WTC11 (cell line): ENCODE data around the gene DIAPH1. TPM values are rescaled to one million over a fixed set of nuclear protein-coding genes. Genes with fewer than 3 reads are reported as not detected.

Experiments
- ATAC-seq: fragments of 200-7000 bp; cut with Tn5 transposase; 2 replicates; pipeline ENCODE4 v1.10.0; 2021; ENCODE audit warnings: mild to moderate bottlenecking, moderate library complexity
- CTCF ChIA-PET: fragments of 300-600 bp; sonication (Branson Sonifier 250); formaldehyde crosslinking; loops from one replicate; lab custom pipeline; 2021; ENCODE audit warnings: antibody characterized with exemption; lab: Charles Lee
- POLR2A ChIA-PET: fragments of 350-600 bp; sonication (Branson Sonifier 250); formaldehyde crosslinking; loops from one replicate; lab custom pipeline; 2021; ENCODE audit warnings: antibody characterized with exemption; lab: Charles Lee
- DNase-seq: peaks from one replicate; pipeline ENCODE4 v3.0.0; 2021; ENCODE audit warnings: low spot score
- H3K27ac Mint-ChIP-seq: 2 replicates; pipeline ENCODE4 v1.8.0; 2021; ENCODE audit warnings: mixed read lengths
- H3K27me3 Mint-ChIP-seq: 2 replicates; pipeline ENCODE4 v1.8.0; 2021; ENCODE audit warnings: low read depth, mild to moderate bottlenecking, moderate library complexity, mixed read lengths
- H3K36me3 Mint-ChIP-seq: 2 replicates; pipeline ENCODE4 v1.8.0; 2021; ENCODE audit warnings: mixed read lengths
- H3K4me1 Mint-ChIP-seq: 2 replicates; pipeline ENCODE4 v1.8.0; 2022; ENCODE audit warnings: mixed read lengths
- H3K4me3 Mint-ChIP-seq: 2 replicates; pipeline ENCODE4 v1.8.0; 2021; ENCODE audit warnings: mild to moderate bottlenecking, moderate library complexity, mixed read lengths
- H3K9me3 Mint-ChIP-seq: 2 replicates; pipeline ENCODE4 v1.8.0; 2021; ENCODE audit warnings: mixed read lengths
- CBFB ChIP-seq: sonication (generic); formaldehyde crosslinking; IDR thresholded peaks from 2 replicates; pipeline ENCODE4 v1.8.1; 2022; ENCODE audit warnings: mild to moderate bottlenecking, low read depth, missing genetic modification reagents
- CDX4 ChIP-seq: fragments of 250-450 bp; sonication (Bioruptor Pico); IDR thresholded peaks from 2 replicates; pipeline ENCODE4 v1.9.0; 2021; ENCODE audit warnings: moderate library complexity, mild to moderate bottlenecking, inconsistent platforms, borderline replicate concordance
- CREM ChIP-seq: sonication (generic); formaldehyde crosslinking; IDR thresholded peaks from 2 replicates; pipeline ENCODE4 v1.8.1; 2022; ENCODE audit warnings: mild to moderate bottlenecking, missing genetic modification reagents, moderate library complexity
- CTCF ChIP-seq: fragments of 200-600 bp; IDR thresholded peaks from 2 replicates; pipeline ENCODE4 v1.8.0; 2022; ENCODE audit warnings: antibody characterized with exemption
- E2F1 ChIP-seq: sonication (generic); formaldehyde crosslinking; IDR thresholded peaks from 2 replicates; pipeline ENCODE4 v1.8.0; 2022; ENCODE audit warnings: mild to moderate bottlenecking, missing genetic modification reagents
- ELF4 ChIP-seq: sonication (generic); formaldehyde crosslinking; IDR thresholded peaks from 2 replicates; pipeline ENCODE4 v1.8.1; 2022; ENCODE audit warnings: low read depth, mild to moderate bottlenecking, moderate library complexity, missing genetic modification reagents
- ETV6 ChIP-seq: sonication (generic); formaldehyde crosslinking; IDR thresholded peaks from 2 replicates; pipeline ENCODE4 v1.8.1; 2022; ENCODE audit warnings: mild to moderate bottlenecking, missing genetic modification reagents
- HMGA2 ChIP-seq: fragments of 250-450 bp; sonication (Bioruptor Pico); IDR thresholded peaks from 2 replicates; pipeline ENCODE4 v1.4.0; 2021; ENCODE audit warnings: mild to moderate bottlenecking, moderate library complexity
- IRF2 ChIP-seq: sonication (generic); formaldehyde crosslinking; IDR thresholded peaks from 2 replicates; pipeline ENCODE4 v1.8.0; 2022; ENCODE audit warnings: low read depth, missing genetic modification reagents, borderline replicate concordance
- MAX ChIP-seq: sonication (generic); formaldehyde crosslinking; IDR thresholded peaks from 2 replicates; pipeline ENCODE4 v1.8.0; 2022; ENCODE audit warnings: mild to moderate bottlenecking, missing genetic modification reagents
- TCF7 ChIP-seq: sonication (generic); formaldehyde crosslinking; IDR thresholded peaks from 2 replicates; pipeline ENCODE4 v1.8.0; 2022; ENCODE audit warnings: mild to moderate bottlenecking, low read depth, missing genetic modification reagents, moderate library complexity
- TEAD1 ChIP-seq: sonication (generic); formaldehyde crosslinking; IDR thresholded peaks from 2 replicates; pipeline ENCODE4 v1.8.0; 2022; ENCODE audit warnings: mild to moderate bottlenecking, missing genetic modification reagents
- TP53 ChIP-seq: sonication (generic); formaldehyde crosslinking; IDR thresholded peaks from 2 replicates; pipeline ENCODE4 v1.8.1; 2023; ENCODE audit warnings: mild to moderate bottlenecking, missing genetic modification reagents
- ZBTB43 ChIP-seq: sonication (generic); formaldehyde crosslinking; IDR thresholded peaks from 2 replicates; pipeline ENCODE4 v1.8.1; 2023; ENCODE audit warnings: mild to moderate bottlenecking, missing genetic modification reagents
- total RNA-seq: library from RNA; stranded (reverse); gene quantifications from 3 replicates; pipeline ENCODE4 v1.2.3, GENCODE V29; 2021
- TF ChIP-seq, protein P1 (sequence below): sonication (generic); formaldehyde crosslinking; IDR thresholded peaks from 2 replicates; pipeline ENCODE4 v1.8.1; 2022; ENCODE audit warnings: low read depth, missing genetic modification reagents, borderline replicate concordance
- TF ChIP-seq, protein P2 (sequence below): fragments of 250-450 bp; sonication (Bioruptor Pico); IDR thresholded peaks from 2 replicates; pipeline ENCODE4 v2.1.2; 2022; ENCODE audit warnings: mild to moderate bottlenecking, moderate library complexity
- TF ChIP-seq, protein P3 (sequence below): sonication (generic); formaldehyde crosslinking; IDR thresholded peaks from 2 replicates; pipeline ENCODE4 v1.8.0; 2023; ENCODE audit warnings: mild to moderate bottlenecking, missing genetic modification reagents
- TF ChIP-seq, protein P4 (sequence below): sonication (generic); formaldehyde crosslinking; IDR thresholded peaks from 2 replicates; pipeline ENCODE4 v1.8.1; 2022; ENCODE audit warnings: low read depth, mild to moderate bottlenecking, moderate library complexity, missing genetic modification reagents, borderline replicate concordance
- TF ChIP-seq, protein P5 (sequence below): sonication (generic); formaldehyde crosslinking; IDR thresholded peaks from 2 replicates; pipeline ENCODE4 v1.8.0; 2022; ENCODE audit warnings: mild to moderate bottlenecking, missing genetic modification reagents
- TF ChIP-seq, protein P6 (sequence below): fragments of 250-450 bp; sonication (Bioruptor Pico); IDR thresholded peaks from 2 replicates; pipeline ENCODE4 v1.8.0; 2021; ENCODE audit warnings: mild to moderate bottlenecking

Gene DIAPH1
- total RNA-seq, 1 experiment from 2014 or later: 109 TPM

GRCh38 chr5:141529873-141530272, 88.9 kb downstream of the DIAPH1 start:
- TF ChIP-seq TEAD1: no peak
- TF ChIP-seq, protein P1, sequence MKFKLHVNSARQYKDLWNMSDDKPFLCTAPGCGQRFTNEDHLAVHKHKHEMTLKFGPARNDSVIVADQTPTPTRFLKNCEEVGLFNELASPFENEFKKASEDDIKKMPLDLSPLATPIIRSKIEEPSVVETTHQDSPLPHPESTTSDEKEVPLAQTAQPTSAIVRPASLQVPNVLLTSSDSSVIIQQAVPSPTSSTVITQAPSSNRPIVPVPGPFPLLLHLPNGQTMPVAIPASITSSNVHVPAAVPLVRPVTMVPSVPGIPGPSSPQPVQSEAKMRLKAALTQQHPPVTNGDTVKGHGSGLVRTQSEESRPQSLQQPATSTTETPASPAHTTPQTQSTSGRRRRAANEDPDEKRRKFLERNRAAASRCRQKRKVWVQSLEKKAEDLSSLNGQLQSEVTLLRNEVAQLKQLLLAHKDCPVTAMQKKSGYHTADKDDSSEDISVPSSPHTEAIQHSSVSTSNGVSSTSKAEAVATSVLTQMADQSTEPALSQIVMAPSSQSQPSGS (CRISPR knock-in tag): no peak
- Mint-ChIP-seq H3K4me3 (no peak overlapping the region), H3K36me3 (peaks cover 36% of the 10 kb centered on the region), H3K27me3 (no peaks in the 10 kb centered on the region), H3K9me3 (no peaks in the 10 kb centered on the region), H3K4me1 (peaks cover 14% of the 10 kb centered on the region), H3K27ac (no peak overlapping the region)
- ATAC-seq (no peak), DNase-seq (no peak)
- CTCF ChIA-PET: interaction anchor here (1.2 to 1.3 kb wide), 2 partner anchors 51 to 112 kb away, joined by 3 read pairs; partner anchors contain the start of gene PCDHGB7
- POLR2A ChIA-PET: no interaction called here

DNA sequence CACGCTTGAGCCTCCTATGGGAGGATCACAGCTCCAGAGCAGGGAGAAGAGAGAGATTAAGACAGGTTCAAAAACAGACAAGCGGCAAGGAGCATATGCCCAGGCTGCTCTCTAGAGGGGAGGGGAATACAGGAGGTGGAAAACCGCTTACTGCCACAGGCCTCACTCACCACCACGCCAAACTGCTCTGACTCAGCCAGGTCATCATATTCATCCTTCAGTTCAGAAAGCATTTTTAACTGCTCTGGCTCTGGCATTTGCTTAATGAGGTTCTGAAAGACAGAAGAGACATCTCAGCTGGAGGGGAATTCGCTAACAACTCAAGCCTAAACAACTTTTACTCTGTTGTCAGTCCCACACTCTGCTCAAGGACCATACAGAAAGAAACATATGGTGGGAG, 89.8 kb downstream of the DIAPH1 start:
- ChIA-PET CTCF (interaction anchor here (1.2 to 1.9 kb wide), 5 partner anchors 29 to 306 kb away, joined by 3 to 4 read pairs (median 4); partner anchors contain the start of genes PCDHB14, PCDHGB6 and PCDHGB7), POLR2A (no interaction called here)
- H3K4me3 Mint-ChIP-seq: no peak overlapping the region
- no peaks in the 10 kb centered on the region for H3K27me3 Mint-ChIP-seq
- DNase-seq (no peak), ATAC-seq (no peak)
- H3K4me1 Mint-ChIP-seq: peaks cover 20% of the 10 kb centered on the region
- H3K27ac Mint-ChIP-seq: no peak overlapping the region
- H3K36me3 Mint-ChIP-seq: peaks cover 35% of the 10 kb centered on the region
- TF ChIP-seq, protein P2, sequence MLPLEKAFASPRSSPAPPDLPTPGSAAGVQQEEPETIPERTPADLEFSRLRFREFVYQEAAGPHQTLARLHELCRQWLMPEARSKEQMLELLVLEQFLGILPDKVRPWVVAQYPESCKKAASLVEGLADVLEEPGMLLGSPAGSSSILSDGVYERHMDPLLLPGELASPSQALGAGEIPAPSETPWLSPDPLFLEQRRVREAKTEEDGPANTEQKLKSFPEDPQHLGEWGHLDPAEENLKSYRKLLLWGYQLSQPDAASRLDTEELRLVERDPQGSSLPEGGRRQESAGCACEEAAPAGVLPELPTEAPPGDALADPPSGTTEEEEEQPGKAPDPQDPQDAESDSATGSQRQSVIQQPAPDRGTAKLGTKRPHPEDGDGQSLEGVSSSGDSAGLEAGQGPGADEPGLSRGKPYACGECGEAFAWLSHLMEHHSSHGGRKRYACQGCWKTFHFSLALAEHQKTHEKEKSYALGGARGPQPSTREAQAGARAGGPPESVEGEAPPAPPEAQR (CRISPR knock-in tag): no peak
- TF ChIP-seq, protein P3, sequence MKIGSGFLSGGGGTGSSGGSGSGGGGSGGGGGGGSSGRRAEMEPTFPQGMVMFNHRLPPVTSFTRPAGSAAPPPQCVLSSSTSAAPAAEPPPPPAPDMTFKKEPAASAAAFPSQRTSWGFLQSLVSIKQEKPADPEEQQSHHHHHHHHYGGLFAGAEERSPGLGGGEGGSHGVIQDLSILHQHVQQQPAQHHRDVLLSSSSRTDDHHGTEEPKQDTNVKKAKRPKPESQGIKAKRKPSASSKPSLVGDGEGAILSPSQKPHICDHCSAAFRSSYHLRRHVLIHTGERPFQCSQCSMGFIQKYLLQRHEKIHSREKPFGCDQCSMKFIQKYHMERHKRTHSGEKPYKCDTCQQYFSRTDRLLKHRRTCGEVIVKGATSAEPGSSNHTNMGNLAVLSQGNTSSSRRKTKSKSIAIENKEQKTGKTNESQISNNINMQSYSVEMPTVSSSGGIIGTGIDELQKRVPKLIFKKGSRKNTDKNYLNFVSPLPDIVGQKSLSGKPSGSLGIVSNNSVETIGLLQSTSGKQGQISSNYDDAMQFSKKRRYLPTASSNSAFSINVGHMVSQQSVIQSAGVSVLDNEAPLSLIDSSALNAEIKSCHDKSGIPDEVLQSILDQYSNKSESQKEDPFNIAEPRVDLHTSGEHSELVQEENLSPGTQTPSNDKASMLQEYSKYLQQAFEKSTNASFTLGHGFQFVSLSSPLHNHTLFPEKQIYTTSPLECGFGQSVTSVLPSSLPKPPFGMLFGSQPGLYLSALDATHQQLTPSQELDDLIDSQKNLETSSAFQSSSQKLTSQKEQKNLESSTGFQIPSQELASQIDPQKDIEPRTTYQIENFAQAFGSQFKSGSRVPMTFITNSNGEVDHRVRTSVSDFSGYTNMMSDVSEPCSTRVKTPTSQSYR (CRISPR knock-in tag): no peak
- TF ChIP-seq MAX (CRISPR knock-in tag): no peak
- TF ChIP-seq TCF7: no peak
- no peak for TF ChIP-seq IRF2
- no peak for TF ChIP-seq CREM (CRISPR knock-in tag)
- no peak for TF ChIP-seq TP53 (CRISPR knock-in tag)
- no peak for TF ChIP-seq ETV6 (CRISPR knock-in tag)
- TF ChIP-seq CDX4 (CRISPR knock-in tag): no peak
- no peak for TF ChIP-seq CTCF
- no peak for TF ChIP-seq E2F1 (CRISPR knock-in tag)
- TF ChIP-seq ZBTB43 (CRISPR knock-in tag): no peak
- TF ChIP-seq, protein P4, sequence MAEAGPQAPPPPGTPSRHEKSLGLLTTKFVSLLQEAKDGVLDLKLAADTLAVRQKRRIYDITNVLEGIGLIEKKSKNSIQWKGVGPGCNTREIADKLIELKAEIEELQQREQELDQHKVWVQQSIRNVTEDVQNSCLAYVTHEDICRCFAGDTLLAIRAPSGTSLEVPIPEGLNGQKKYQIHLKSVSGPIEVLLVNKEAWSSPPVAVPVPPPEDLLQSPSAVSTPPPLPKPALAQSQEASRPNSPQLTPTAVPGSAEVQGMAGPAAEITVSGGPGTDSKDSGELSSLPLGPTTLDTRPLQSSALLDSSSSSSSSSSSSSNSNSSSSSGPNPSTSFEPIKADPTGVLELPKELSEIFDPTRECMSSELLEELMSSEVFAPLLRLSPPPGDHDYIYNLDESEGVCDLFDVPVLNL (CRISPR knock-in tag): no peak
- TF ChIP-seq, protein P5, sequence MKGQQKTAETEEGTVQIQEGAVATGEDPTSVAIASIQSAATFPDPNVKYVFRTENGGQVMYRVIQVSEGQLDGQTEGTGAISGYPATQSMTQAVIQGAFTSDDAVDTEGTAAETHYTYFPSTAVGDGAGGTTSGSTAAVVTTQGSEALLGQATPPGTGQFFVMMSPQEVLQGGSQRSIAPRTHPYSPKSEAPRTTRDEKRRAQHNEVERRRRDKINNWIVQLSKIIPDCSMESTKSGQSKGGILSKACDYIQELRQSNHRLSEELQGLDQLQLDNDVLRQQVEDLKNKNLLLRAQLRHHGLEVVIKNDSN (CRISPR knock-in tag): no peak
- no peak for TF ChIP-seq CBFB (CRISPR knock-in tag)
- TF ChIP-seq, protein P6, sequence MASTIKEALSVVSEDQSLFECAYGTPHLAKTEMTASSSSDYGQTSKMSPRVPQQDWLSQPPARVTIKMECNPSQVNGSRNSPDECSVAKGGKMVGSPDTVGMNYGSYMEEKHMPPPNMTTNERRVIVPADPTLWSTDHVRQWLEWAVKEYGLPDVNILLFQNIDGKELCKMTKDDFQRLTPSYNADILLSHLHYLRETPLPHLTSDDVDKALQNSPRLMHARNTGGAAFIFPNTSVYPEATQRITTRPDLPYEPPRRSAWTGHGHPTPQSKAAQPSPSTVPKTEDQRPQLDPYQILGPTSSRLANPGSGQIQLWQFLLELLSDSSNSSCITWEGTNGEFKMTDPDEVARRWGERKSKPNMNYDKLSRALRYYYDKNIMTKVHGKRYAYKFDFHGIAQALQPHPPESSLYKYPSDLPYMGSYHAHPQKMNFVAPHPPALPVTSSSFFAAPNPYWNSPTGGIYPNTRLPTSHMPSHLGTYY (CRISPR knock-in tag): no peak
- TF ChIP-seq ELF4 (CRISPR knock-in tag): no peak
- TF ChIP-seq HMGA2 (CRISPR knock-in tag): no peak
- no peaks in the 10 kb centered on the region for H3K9me3 Mint-ChIP-seq
